ENCODE results near the gene RNU11. TPM values are rescaled to one million over a fixed set of nuclear protein-coding genes. Genes with fewer than 3 reads are reported as not detected.

RNU11 gene
- total and polyA plus RNA-seq, 2 experiments from 2014 or later: not detected

DNA sequence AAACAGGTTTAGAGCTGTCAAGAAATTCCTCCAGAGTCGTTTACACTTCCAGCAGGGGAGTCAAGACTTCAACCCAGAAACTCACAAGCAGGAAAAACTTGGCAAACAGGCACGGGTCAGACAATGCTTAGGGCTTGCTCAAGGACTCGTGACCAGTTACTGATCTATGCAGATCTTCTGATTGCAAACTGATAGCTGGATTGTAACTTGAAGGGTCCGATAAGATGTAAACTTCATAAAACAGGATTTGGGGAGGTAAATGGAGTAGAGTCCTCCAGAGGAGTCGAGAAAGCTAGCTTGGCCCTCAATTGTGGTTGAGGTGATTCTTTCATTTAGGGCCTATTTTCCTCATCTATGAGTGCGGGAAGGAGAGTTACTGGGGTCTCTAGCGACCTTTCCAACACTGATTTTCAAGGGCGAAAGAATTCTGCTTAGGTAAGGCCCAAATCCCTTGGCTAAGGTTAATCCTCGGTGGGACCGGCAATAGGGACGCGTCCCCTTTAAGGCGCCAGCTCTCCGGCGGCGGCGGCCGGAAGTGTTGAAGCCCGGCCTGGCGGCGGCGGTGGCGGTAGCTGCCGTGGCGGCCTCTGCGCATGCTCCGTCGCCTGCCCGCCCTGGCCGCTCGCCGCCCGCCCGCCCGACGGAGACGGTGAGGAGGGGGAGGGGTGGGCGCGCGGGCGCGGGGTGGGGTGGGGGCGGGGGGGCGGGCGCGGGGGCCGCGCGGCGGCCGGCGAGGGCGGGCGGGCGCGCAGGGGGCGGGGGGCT, 20.0 kb downstream of the RNU11 start, which contains the start of gene GMEB1 (continued):
- TF ChIP-seq REST (IDR thresholded peaks at IDR 0.05; ENCODE audit: unreplicated experiment) (no peak), ZNF114 (CRISPR knock-in tag; IDR thresholded peaks at IDR 0.05) (no peak), POLR2AphosphoS5 (IDR thresholded peaks at IDR 0.05; ENCODE audit: low read depth) (no peak; the same call in 1 of the 2 replicates), STAT1 (IDR thresholded peaks at IDR 0.05; ENCODE audit: unreplicated experiment) (no peak), JUNB (IDR thresholded peaks at IDR 0.05; ENCODE audit: unreplicated experiment) (no peak), EZH2phosphoT487 (IDR thresholded peaks at IDR 0.05; ENCODE audit: unreplicated experiment) (no peak)

GRCh38 chr1:28668956-28669723, 20.7 kb downstream of the RNU11 start:
- H3K36me3 Mint-ChIP-seq (ENCODE audit: low read depth): no peaks in the 10 kb centered on the region; the same call in 2 of the 3 replicates
- H3K27ac Mint-ChIP-seq: peak overlapping the region; percentile 58
- H3K4me1 Mint-ChIP-seq: peaks cover 19% of the 10 kb centered on the region
- H3K27ac ChIP-seq (ENCODE audit: low read depth): peak overlapping the region; percentile 97
- H3K4me2 ChIP-seq: peak overlapping the region; percentile 97
- peaks cover 46% of the 10 kb centered on the region for H3K79me2 ChIP-seq (replicated peaks; ENCODE audit: insufficient read depth)
- peaks cover 9% of the 10 kb centered on the region for H3K27me3 Mint-ChIP-seq (ENCODE audit: insufficient read depth, low read depth, poor library complexity)
- peaks cover 26% of the 10 kb centered on the region for H3K4me1 ChIP-seq (ENCODE audit: insufficient read depth)
- peaks cover 17% of the 10 kb centered on the region for H3F3A ChIP-seq (replicated peaks; ENCODE audit: low read depth)
- no peaks in the 10 kb centered on the region for H3K27me3 ChIP-seq (ENCODE audit: insufficient read depth)
- no peaks in the 10 kb centered on the region for H3K9me3 Mint-ChIP-seq
- peak overlapping the region; percentile 94 for H3K4me3 ChIP-seq
- H4K20me1 ChIP-seq (replicated peaks; ENCODE audit: insufficient read depth): peaks cover 5% of the 10 kb centered on the region; the same call in 1 of the 2 replicates
- no peaks in the 10 kb centered on the region; the same call in 1 of the 2 replicates for H3K36me3 ChIP-seq (ENCODE audit: insufficient read depth)
- no peaks in the 10 kb centered on the region for H3K9me2 ChIP-seq (ENCODE audit: insufficient read depth)
- peak overlapping the region; percentile 66; the same call in 1 of the 2 replicates for H2AFZ ChIP-seq
- ATAC-seq (peak; percentile 66), DNase-seq (ENCODE audit: low spot score) (peak; percentile 63)
- H3K4me3 Mint-ChIP-seq: peak overlapping the region; percentile 90
- no peak for TF ChIP-seq CREB1 (CRISPR knock-in tag; IDR thresholded peaks at IDR 0.05; ENCODE audit: low read depth)
- TF ChIP-seq CTCF (conservative IDR thresholded peaks at IDR 0.05; ENCODE audit: low read depth in 2 of 2): no peak
- no peak for TF ChIP-seq JUNB (IDR thresholded peaks at IDR 0.05; ENCODE audit: unreplicated experiment)
- no peak for TF ChIP-seq POLR2AphosphoS5 (IDR thresholded peaks at IDR 0.05; ENCODE audit: low read depth)
- TF ChIP-seq REST (IDR thresholded peaks at IDR 0.05; ENCODE audit: unreplicated experiment): no peak
- TF ChIP-seq ZNF114 (CRISPR knock-in tag; IDR thresholded peaks at IDR 0.05): no peak
- TF ChIP-seq EZH2 (IDR thresholded peaks at IDR 0.05; ENCODE audit: low read depth, unreplicated experiment): no peak
- TF ChIP-seq STAT1 (IDR thresholded peaks at IDR 0.05; ENCODE audit: unreplicated experiment): no peak

Data from GM23338 (cell line).